ENCODE results near the gene KIRREL3.
A peak's percentile ranks its signal among the peaks of the same experiment; 100 is the strongest.

The KIRREL3 gene

GRCh38 chr11:126997196-126997595 lies 3.4 kb downstream of the KIRREL3 start:
- DNase-seq (ENCODE audit: low read depth), result peak; percentile 76

GRCh38 chr11:126996036-126996804 lies 4.3 kb downstream of the KIRREL3 start:
- DNase-seq (ENCODE audit: low read depth), result no peak

- DNase-seq (ENCODE audit: low read depth), result peak; percentile 96
Measured at GRCh38 chr11:126993599-126993998, 7.0 kb downstream of the KIRREL3 start.

GRCh38 chr11:126992804-126993111 lies 7.8 kb downstream of the KIRREL3 start:
- peak; percentile 98 for DNase-seq (ENCODE audit: low read depth)

GRCh38 chr11:126992065-126992803 lies 8.3 kb downstream of the KIRREL3 start:
- peak; percentile 100 for DNase-seq (ENCODE audit: low read depth)

GRCh38 chr11:126991596-126991995 lies 9.0 kb downstream of the KIRREL3 start:
- peak; percentile 78 for DNase-seq (ENCODE audit: low read depth)

GRCh38 chr11:126990716-126991480 lies 9.7 kb downstream of the KIRREL3 start:
- peak; percentile 79 for DNase-seq (ENCODE audit: low read depth)

GRCh38 chr11:126989942-126990715 lies 10.4 kb downstream of the KIRREL3 start:
- peak; percentile 83 for DNase-seq (ENCODE audit: low read depth)

GRCh38 chr11:126988655-126989054 lies 11.9 kb downstream of the KIRREL3 start:
- DNase-seq (ENCODE audit: low read depth), result no peak

- no peak for DNase-seq (ENCODE audit: low read depth)
Measured at GRCh38 chr11:126981635-126982034, 18.9 kb downstream of the KIRREL3 start.

GRCh38 chr11:126978911-126979310 lies 21.7 kb downstream of the KIRREL3 start:
- DNase-seq (ENCODE audit: low read depth), result no peak

GRCh38 chr11:126978165-126978564 lies 22.4 kb downstream of the KIRREL3 start:
- no peak for DNase-seq (ENCODE audit: low read depth)

- no peak for DNase-seq (ENCODE audit: low read depth)
Measured at GRCh38 chr11:126973051-126973450, 27.5 kb downstream of the KIRREL3 start.

GRCh38 chr11:126971305-126971704 lies 29.3 kb downstream of the KIRREL3 start:
- no peak for DNase-seq (ENCODE audit: low read depth)

GRCh38 chr11:126969865-126970479 lies 30.6 kb downstream of the KIRREL3 start:
- DNase-seq (ENCODE audit: low read depth), result peak; percentile 72

- peak; percentile 29 for DNase-seq (ENCODE audit: low read depth)
Measured at GRCh38 chr11:126968915-126969314, 31.7 kb downstream of the KIRREL3 start.

GRCh38 chr11:126965331-126965730 lies 35.2 kb downstream of the KIRREL3 start:
- DNase-seq (ENCODE audit: low read depth), result no peak

- peak; percentile 13 for DNase-seq (ENCODE audit: low read depth)
Measured at GRCh38 chr11:126963603-126964363, 36.8 kb downstream of the KIRREL3 start.

- DNase-seq (ENCODE audit: low read depth), result no peak
Measured at GRCh38 chr11:126963115-126963514, 37.5 kb downstream of the KIRREL3 start.

GRCh38 chr11:126959700-126960099 lies 40.9 kb downstream of the KIRREL3 start:
- no peak for DNase-seq (ENCODE audit: low read depth)

GRCh38 chr11:126956635-126957034 lies 43.9 kb downstream of the KIRREL3 start:
- DNase-seq (ENCODE audit: low read depth), result no peak
